GM21825 (cell line): ENCODE data around the gene SYNE3.
A peak's percentile ranks its signal among the peaks of the same experiment; 100 is the strongest.

ENCODE experiments used
- ATAC-seq: cut with Tn5 transposase; IDR thresholded peaks from one replicate; pipeline ENCODE4 v1.9.1; 2021; ENCODE audit warnings: mild to moderate bottlenecking, moderate library complexity; ENCODE audit not compliant: unreplicated experiment

The SYNE3 gene

GRCh38 chr14:95509495-95509894 is 7.0 kb downstream of the SYNE3 start:
- ATAC-seq, result no peak

DNA sequence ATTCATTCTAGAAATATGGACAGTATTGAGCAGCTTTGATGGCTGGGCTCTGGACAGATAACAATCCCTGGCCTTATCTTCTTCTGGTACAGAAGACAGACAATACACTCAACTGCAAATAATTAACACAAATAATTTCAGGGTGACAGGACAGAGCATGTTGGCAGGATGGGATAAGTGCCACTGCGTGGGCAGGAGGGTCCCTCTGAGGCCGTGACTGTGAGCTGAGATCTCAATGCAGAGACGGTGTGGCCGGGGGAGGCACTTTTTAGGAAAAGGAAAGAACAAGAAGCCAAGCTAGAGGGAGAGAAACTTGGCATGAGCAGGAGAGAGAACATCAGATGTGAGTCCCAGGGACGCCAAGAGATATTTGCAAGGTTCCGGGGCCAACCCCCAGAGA is 8.1 kb downstream of the SYNE3 start:
- ATAC-seq, result no peak

- ATAC-seq, result no peak
Observed at GRCh38 chr14:95507701-95508103, 8.7 kb downstream of the SYNE3 start.

- no peak for ATAC-seq
Observed at GRCh38 chr14:95507174-95507573, 9.3 kb downstream of the SYNE3 start.

- ATAC-seq, result no peak
Observed at GRCh38 chr14:95505030-95505589, 11.3 kb downstream of the SYNE3 start.

- peak; percentile 35 for ATAC-seq
Observed at GRCh38 chr14:95504135-95505029, 12.1 kb downstream of the SYNE3 start.

- peak; percentile 38 for ATAC-seq
Observed at GRCh38 chr14:95503365-95504134, 12.9 kb downstream of the SYNE3 start.

- no peak for ATAC-seq
Observed at GRCh38 chr14:95502381-95502950, 14.0 kb downstream of the SYNE3 start.

DNA sequence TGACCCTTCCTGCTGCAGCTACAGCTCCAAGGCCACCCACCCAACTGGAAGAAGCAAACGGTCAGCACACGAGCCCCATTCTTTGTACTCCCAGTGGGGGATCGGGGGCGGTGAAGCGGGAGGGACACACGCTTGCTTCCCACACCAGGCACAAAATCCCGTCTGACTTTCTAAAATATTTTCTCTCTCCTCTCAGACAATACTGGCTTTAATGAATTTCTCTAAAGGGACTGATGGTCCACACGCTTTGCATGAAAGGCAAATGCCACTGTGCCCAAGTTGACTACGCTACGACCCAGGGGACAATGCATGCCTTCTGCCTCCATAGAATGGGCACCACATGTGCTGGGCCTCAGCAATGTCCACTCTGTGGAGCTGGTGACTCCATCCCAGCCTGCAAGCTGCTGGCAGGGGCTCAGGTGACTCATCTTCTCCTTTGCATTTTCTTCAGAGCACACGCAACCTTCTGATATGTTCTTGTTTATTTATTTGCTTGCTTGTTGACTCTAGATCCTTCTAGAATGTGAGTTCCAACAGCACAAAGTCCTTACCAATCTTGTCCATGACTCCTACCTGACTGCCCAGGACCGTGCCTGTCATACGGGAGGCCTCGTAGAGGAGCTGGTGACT is 15.6 kb downstream of the SYNE3 start:
- no peak for ATAC-seq

DNA sequence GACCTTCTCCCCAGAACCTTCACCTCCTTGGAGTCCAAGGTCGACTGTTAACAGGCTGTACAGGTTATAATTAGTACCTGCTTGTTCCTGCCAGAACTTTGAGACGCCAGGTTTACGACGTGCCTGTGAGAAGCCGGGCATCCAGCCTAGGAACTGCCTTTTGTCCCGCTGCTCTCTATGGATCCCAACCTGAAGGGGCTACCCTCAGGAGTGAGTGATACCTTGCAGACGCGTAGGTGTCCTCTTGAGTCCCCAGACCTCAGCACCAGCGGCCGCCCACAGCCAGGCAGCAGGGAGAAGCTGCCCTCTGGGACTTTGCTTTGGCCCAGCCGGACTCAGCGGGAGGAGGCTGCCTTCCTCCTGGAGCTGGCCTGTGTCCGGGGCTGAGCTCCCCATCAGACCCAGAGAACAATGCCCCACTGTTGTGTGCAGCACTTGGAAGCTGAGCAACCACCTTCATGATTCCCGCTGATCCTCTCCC is 16.2 kb downstream of the SYNE3 start:
- ATAC-seq, result no peak

GRCh38 chr14:95499354-95499750 is 17.1 kb downstream of the SYNE3 start:
- no peak for ATAC-seq

DNA sequence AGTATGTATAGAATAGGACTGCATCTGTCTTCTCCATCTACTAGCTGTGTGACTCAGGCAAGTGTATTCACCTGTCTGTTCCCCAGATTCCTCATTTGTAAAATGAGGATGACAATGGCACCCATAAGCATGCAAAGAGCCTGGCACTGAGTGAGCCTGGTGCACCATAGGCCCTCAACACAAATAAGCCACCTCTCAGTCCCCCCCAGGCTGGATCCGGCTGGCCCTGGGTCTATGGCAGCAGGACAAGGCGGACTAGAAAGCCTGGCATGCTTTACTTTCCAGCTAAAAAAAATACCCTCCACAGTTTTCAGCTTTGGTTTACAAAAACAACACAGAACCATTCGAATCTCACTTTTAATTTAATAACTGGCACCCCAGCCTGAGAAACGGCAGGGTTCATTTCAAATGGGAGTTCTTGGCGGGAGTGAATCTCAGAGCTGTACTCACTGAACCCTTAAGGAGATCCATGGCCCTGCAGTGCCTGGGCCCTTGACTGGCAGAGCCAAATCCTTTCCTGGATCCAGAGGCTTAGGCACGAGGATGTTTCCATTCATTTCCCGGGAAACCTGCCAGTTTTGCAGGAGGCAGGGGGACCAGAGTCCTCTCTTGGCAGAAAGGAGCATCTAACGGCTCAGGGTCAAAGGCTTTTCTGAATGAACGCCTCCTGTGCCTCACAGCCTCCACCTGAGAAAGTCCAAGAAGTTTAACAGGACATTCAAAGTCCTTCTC is 17.7 kb downstream of the SYNE3 start:
- ATAC-seq, result no peak

GRCh38 chr14:95497561-95498011 is 18.9 kb downstream of the SYNE3 start:
- ATAC-seq, result no peak

DNA sequence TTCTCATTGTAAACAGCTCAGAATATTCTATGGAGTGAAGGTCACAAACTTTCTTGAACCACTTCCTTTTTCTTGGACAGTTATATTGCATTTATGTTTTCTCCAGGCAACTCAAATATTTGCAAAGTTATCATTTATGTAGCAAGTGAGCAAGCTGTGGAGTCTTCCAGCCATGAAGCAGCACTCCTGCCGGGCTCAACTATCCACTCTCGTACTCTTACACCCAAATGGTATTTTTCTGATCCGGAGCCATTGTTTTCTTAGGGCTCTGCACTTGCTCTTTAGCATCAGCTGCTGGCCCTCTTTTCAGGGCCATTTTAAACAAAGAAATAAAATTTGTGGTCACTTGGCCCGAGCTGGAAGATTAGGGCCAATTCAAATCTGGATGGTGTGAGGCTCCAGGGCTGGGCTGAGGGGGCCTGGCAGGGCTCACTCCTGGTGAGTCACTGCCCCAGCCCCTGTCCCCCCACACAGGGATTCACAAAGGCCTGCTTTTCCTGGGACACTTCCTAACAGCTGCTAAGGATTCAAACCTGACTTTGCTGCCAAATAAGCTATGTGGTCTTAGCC is 19.7 kb downstream of the SYNE3 start:
- no peak for ATAC-seq

DNA sequence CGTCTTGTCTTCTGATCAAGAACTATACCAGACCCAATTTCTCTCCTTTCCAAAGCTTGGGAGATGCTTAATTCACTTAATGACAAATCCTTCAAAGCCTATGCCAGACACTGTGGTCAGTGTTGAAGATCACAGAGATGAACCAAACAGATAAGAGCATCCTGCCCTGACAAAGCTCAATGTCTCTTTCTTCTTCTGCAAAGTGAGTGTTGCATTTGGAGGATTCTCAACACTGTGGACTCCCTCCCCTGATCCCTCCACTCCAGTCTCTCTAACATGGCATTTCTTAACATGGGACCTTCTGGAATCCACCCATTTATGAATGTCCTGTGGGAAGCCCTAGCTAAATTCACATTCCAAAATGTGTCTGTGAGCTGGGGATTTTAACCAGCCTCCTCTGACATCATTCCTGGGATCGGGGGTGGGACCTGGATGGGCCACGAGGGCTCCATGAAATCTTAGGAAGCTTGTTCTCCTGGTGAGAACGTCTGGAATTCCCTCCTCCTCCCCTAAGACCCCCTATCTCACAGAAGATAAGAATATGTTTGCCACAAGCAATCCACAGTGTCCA is 20.3 kb downstream of the SYNE3 start:
- ATAC-seq, result peak; percentile 7

DNA sequence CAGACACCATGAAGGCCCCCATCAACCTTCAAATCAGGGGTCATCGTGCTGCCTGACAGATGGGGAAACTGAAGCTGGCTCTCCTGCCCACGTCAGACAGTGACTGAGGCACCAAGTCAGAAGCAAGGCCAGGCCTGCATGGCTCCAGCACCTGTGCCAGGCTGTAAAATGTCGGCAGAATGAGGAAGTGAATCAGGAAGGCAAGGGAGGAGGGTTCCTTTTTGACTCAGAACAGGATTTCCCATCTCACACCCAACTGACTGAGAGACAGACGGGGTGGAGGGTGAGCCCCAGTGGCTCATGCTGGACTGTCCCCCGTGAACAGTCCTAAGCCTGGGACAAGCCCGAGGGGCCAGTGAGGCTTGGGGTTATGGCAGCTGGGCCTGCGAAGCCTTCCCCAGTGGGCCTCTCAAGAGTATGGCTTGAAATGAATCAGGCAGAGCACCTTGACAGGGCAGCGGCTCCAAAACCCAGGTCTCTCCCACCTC is 20.9 kb downstream of the SYNE3 start:
- peak; percentile 90 for ATAC-seq

DNA sequence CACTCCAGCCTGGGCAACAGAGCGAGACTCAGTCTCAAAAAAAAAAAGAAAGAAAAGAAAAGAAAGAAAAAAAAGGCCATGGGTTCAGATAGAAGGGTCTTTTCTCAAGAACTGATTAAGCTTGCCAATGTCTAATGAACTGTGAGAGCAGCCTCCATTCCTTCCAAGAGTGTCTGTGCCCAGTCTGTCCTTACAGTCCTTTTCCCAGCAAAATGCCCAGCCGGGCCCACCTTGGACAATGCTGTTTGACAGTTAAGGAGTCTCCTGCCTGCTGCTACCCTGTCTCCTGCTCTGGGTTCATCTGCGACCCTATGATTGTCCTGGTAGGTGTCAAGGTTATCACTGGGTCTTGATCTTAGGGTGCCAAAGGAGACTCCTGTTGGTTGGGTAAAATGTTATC is 21.4 kb downstream of the SYNE3 start:
- ATAC-seq, result no peak

- no peak for ATAC-seq
Observed at GRCh38 chr14:95494456-95494855, 22.0 kb downstream of the SYNE3 start.

- ATAC-seq, result no peak
Observed at GRCh38 chr14:95493976-95494375, 22.5 kb downstream of the SYNE3 start.
